H1 (cell line): Measurements from ENCODE around the gene TSPEAR. TPM values are rescaled to one million over a fixed set of nuclear protein-coding genes. Genes with fewer than 3 reads are reported as not detected.

Source experiments
- CTCF ChIA-PET: fragments of 300-600 bp; sonication (Branson Sonifier 250); formaldehyde crosslinking; loops from one replicate; lab custom pipeline; 2021; ENCODE audit not compliant: partially characterized antibody; lab: Charles Lee
- POLR2A ChIA-PET: fragments of 300-600 bp; sonication (Branson Sonifier 250); formaldehyde crosslinking; loops from one replicate; lab custom pipeline; 2021; ENCODE audit warnings: inconsistent platforms; ENCODE audit not compliant: partially characterized antibody; lab: Charles Lee
- DNase-seq, 2 experiments: peaks; one replicate each; pipeline versions ENCODE4 v3.0.0 to v3.0.0-alpha.2; 2010 to 2022; ENCODE audit warnings: low spot score in 2 of 2, low read depth in 1 of 2, mixed read lengths in 1 of 2
- FAIRE-seq: peaks from 2 replicates; lab custom pipeline; 2011; peaks lifted over from hg19 to GRCh38; lab: Jason Lieb, UNC
- H2AFZ ChIP-seq: 2 replicates; pipeline ENCODE4 v1.8.1; 2012; ENCODE audit warnings: low read length, inconsistent platforms
- H2AK5ac ChIP-seq: 2 replicates; pipeline ENCODE4 v1.6.1; 2013; ENCODE audit warnings: low read depth, low read length
- H2BK120ac ChIP-seq: replicated peaks from 2 replicates; pipeline ENCODE3; 2013; ENCODE audit warnings: low read depth, low read length, inconsistent platforms
- H2BK12ac ChIP-seq: 2 replicates; pipeline ENCODE4 v1.6.1; 2013; ENCODE audit warnings: low read depth, low read length
- H2BK15ac ChIP-seq: 2 replicates; pipeline ENCODE4 v1.6.1; 2013; ENCODE audit warnings: low read length
- H2BK20ac ChIP-seq: 2 replicates; pipeline ENCODE4 v1.6.1; 2013; ENCODE audit warnings: low read length
- H2BK5ac ChIP-seq: 2 replicates; pipeline ENCODE4 v1.6.1; 2013; ENCODE audit warnings: low read depth, low read length
- H3K14ac ChIP-seq: 2 replicates; pipeline ENCODE4 v1.6.1; 2013; ENCODE audit warnings: inconsistent platforms; ENCODE audit not compliant: insufficient read length
- H3K18ac ChIP-seq: 2 replicates; pipeline ENCODE4 v1.6.1; 2013; ENCODE audit warnings: low read length; ENCODE audit errors: extremely low read depth
- H3K23ac ChIP-seq: 2 replicates; pipeline ENCODE4 v1.6.1; 2013; ENCODE audit warnings: inconsistent platforms; ENCODE audit not compliant: insufficient read length
- H3K23me2 ChIP-seq: 2 replicates; pipeline ENCODE4 v1.6.1; 2013; ENCODE audit warnings: low read depth, low read length
- H3K27ac ChIP-seq: 2 replicates; pipeline ENCODE4 v1.6.1; 2011; ENCODE audit warnings: low read depth, low read length, inconsistent platforms
- H3K27me3 ChIP-seq, 4 experiments: replicated peaks in 1 of 4; 1 replicate in 1 of 4; 2 replicates in 3 of 4; pipeline versions ENCODE4 v1.6.1 to v1.8.1; 2011 to 2013; ENCODE audit warnings: low read length in 3 of 4, mild to moderate bottlenecking in 3 of 4, inconsistent platforms in 2 of 4, mixed read lengths in 2 of 4, moderate library complexity in 1 of 4; ENCODE audit not compliant: control insufficient read depth in 3 of 4, insufficient read depth in 3 of 4; ENCODE audit errors: extremely low read depth in 1 of 4
- H3K36me3 ChIP-seq, 4 experiments: 2 replicates each; pipeline versions ENCODE4 v1.6.1 to v1.8.1; 2011 to 2013; ENCODE audit warnings: mild to moderate bottlenecking in 4 of 4, low read length in 3 of 4, moderate library complexity in 2 of 4, control low read depth in 1 of 4, inconsistent platforms in 1 of 4; ENCODE audit not compliant: insufficient read depth in 4 of 4, control insufficient read depth in 2 of 4
- H3K4ac ChIP-seq: replicated peaks from 2 replicates; pipeline ENCODE3; 2013; ENCODE audit warnings: low read length, low read depth, mixed read lengths, inconsistent platforms; ENCODE audit not compliant: insufficient read length
- H3K4me1 ChIP-seq, 4 experiments: replicated peaks in 1 of 4; 1 replicate in 1 of 4; 2 replicates in 3 of 4; pipeline versions ENCODE4 v1.6.1 to v1.8.1; 2011 to 2013; ENCODE audit warnings: low read length in 3 of 4, inconsistent platforms in 2 of 4, mixed read lengths in 1 of 4; ENCODE audit not compliant: insufficient read depth in 4 of 4, control insufficient read depth in 3 of 4
- H3K4me2 ChIP-seq, 2 experiments: 2 replicates each; pipeline versions ENCODE4 v1.6.1 to v1.8.1; 2011 to 2013; ENCODE audit warnings: low read depth in 2 of 2, low read length in 2 of 2, control low read depth in 1 of 2, inconsistent platforms in 1 of 2, mild to moderate bottlenecking in 1 of 2; ENCODE audit not compliant: insufficient read depth in 1 of 2
- H3K4me3 ChIP-seq, 4 experiments: fragments of 200-600, 300-600 bp in 1 of 4; sonication (generic), shearing (Covaris generic), sonication (Bioruptor Twin) in 1 of 4; 2 replicates each; pipeline versions ENCODE4 v1.5.1 to v1.8.1; 2011 to 2016; ENCODE audit warnings: low read length in 4 of 4, low read depth in 3 of 4, control low read depth in 2 of 4, inconsistent platforms in 2 of 4, mild to moderate bottlenecking in 2 of 4, mixed read lengths in 1 of 4, moderate library complexity in 1 of 4; ENCODE audit not compliant: insufficient read depth in 2 of 4; ENCODE audit errors: extremely low read depth in 1 of 4
- H3K56ac ChIP-seq: replicated peaks from 2 replicates; pipeline ENCODE3; 2013; ENCODE audit warnings: low read depth, mild to moderate bottlenecking, mixed read lengths, low read length, inconsistent platforms; ENCODE audit not compliant: insufficient read length
- H3K79me1 ChIP-seq: 2 replicates; pipeline ENCODE4 v1.6.1; 2013; ENCODE audit warnings: low read depth, low read length, control low read depth
- H3K79me2 ChIP-seq, 2 experiments: 2 replicates each; pipeline versions ENCODE4 v1.6.1 to v1.8.1; 2012 to 2013; ENCODE audit warnings: low read length in 2 of 2, mild to moderate bottlenecking in 2 of 2, inconsistent platforms in 1 of 2; ENCODE audit not compliant: insufficient read depth in 2 of 2, control insufficient read depth in 1 of 2
- H3K9ac ChIP-seq, 4 experiments: replicated peaks in 1 of 4; 1 replicate in 1 of 4; 2 replicates in 3 of 4; pipeline versions ENCODE4 v1.6.1 to v1.8.1; 2011 to 2013; ENCODE audit warnings: low read depth in 3 of 4, low read length in 3 of 4, control low read depth in 2 of 4, mild to moderate bottlenecking in 2 of 4, moderate library complexity in 2 of 4, inconsistent platforms in 1 of 4; ENCODE audit errors: extremely low read depth in 1 of 4
- H3K9me3 ChIP-seq, 2 experiments: 2 replicates each; pipeline versions ENCODE4 v1.6.1 to v1.8.1; 2012 to 2013; ENCODE audit warnings: mild to moderate bottlenecking in 2 of 2, moderate library complexity in 2 of 2, control low read depth in 1 of 2, inconsistent platforms in 1 of 2, low read depth in 1 of 2, low read length in 1 of 2, mixed read lengths in 1 of 2; ENCODE audit not compliant: insufficient read depth in 2 of 2
- H4K20me1 ChIP-seq, 2 experiments: replicated peaks in 1 of 2; 2 replicates each; pipeline versions ENCODE3 to v1.8.1; 2011 to 2013; ENCODE audit warnings: inconsistent platforms in 2 of 2, low read length in 2 of 2, mild to moderate bottlenecking in 1 of 2; ENCODE audit not compliant: insufficient read depth in 2 of 2, control insufficient read depth in 1 of 2
- H4K5ac ChIP-seq: 2 replicates; pipeline ENCODE4 v1.6.1; 2013; ENCODE audit warnings: low read length, low read depth, mixed read lengths, inconsistent platforms; ENCODE audit not compliant: insufficient read length
- H4K8ac ChIP-seq: 2 replicates; pipeline ENCODE4 v1.8.0; 2013; ENCODE audit warnings: mild to moderate bottlenecking, moderate library complexity, low read length, inconsistent platforms; ENCODE audit not compliant: insufficient read depth; ENCODE audit errors: extremely low read depth
- H4K91ac ChIP-seq: replicated peaks from 2 replicates; pipeline ENCODE3; 2013; ENCODE audit warnings: low read length, mixed read lengths, inconsistent platforms; ENCODE audit not compliant: insufficient read length
- WGBS, 2 experiments: shearing (Covaris generic) in 1 of 2; methylation state at CpG; one replicate each; pipeline versions ENCODE4 v1.1.6 to v1.1.7; 2013 to 2015; ENCODE audit warnings: low lambda C conversion rate in 2 of 2, mixed read lengths in 2 of 2, inconsistent platforms in 1 of 2, low coverage in 1 of 2, missing lambda C conversion rate in 1 of 2; ENCODE audit not compliant: insufficient replicate concordance in 2 of 2, insufficient coverage in 1 of 2, insufficient read length in 1 of 2; ENCODE audit errors: extremely low coverage in 1 of 2, missing lambda C conversion rate in 1 of 2; 5-methylcytosine and 5-hydroxymethylcytosine counted together
- polyA plus RNA-seq, 7 experiments: library from polyadenylated mRNA; depleted of rRNA in 3 of 7; stranded (reverse) in 5 of 7; unstranded in 2 of 7; fragments of >200 nt in 5 of 7; fragments of 200-250 nt in 2 of 7; gene quantifications; 1 replicate in 5 of 7; 2 replicates in 1 of 7; 4 replicates in 1 of 7; pipeline versions ENCODE4 v1.2.1 to v1.2.3, GENCODE V29; 2011 to 2013; ENCODE audit warnings: missing spikeins in 2 of 7, mixed read lengths in 2 of 7
- total RNA-seq: library from RNA; stranded (reverse); fragmentation: NEBNext Ultra II Directional; extraction: Animal tissue kit (Norgen Biotek cat#: 25700); gene quantifications from 2 replicates; pipeline ENCODE4 v1.2.1, GENCODE V29; 2021

Gene TSPEAR
- total and polyA plus RNA-seq, 2 of the 8 experiments (the other 6 are each of a cell fraction or from before 2014, with no cell fraction given), result 0.58 to 0.89 TPM

- POLR2A ChIA-PET, result no interaction called here
- H4K20me1 ChIP-seq, result no peaks in the 10 kb centered on the region
- no peak overlapping the region for H2BK5ac ChIP-seq
- no peaks in the 10 kb centered on the region for H3K79me1 ChIP-seq
- no peak overlapping the region for H3K23ac ChIP-seq
- no peak overlapping the region for H4K8ac ChIP-seq
- FAIRE-seq (no peak), DNase-seq (no peak)
- no peak overlapping the region for H2BK120ac ChIP-seq
- no peak overlapping the region for H2BK15ac ChIP-seq
- no peak overlapping the region for H2BK20ac ChIP-seq
- H3K36me3 ChIP-seq, result no peaks in the 10 kb centered on the region; a peak in 1 of 8 replicates
- no peak overlapping the region for H2AFZ ChIP-seq
- no peak overlapping the region for H3K9ac ChIP-seq
- H3K27ac ChIP-seq, result no peak overlapping the region
- H3K4ac ChIP-seq, result no peak overlapping the region
- H3K79me2 ChIP-seq, result no peaks in the 10 kb centered on the region
- peaks cover 0 to 3% of the 10 kb centered on the region in 2 experiments; a peak in 1 of 4 replicates for H3K9me3 ChIP-seq
- H3K18ac ChIP-seq, result no peak overlapping the region
- H3K4me1 ChIP-seq, result no peaks in the 10 kb centered on the region
- no peak overlapping the region for H4K5ac ChIP-seq
- no peaks in the 10 kb centered on the region for H3K27me3 ChIP-seq
- no peak overlapping the region for H2AK5ac ChIP-seq
- no peaks in the 10 kb centered on the region for H3K23me2 ChIP-seq
- no peak overlapping the region for H3K56ac ChIP-seq
- no peak overlapping the region for H4K91ac ChIP-seq
- no peak overlapping the region for H3K4me2 ChIP-seq
- H2BK12ac ChIP-seq, result no peak overlapping the region
- no peak overlapping the region for H3K14ac ChIP-seq
- CTCF ChIA-PET, result no interaction called here
- no peak overlapping the region for H3K4me3 ChIP-seq
- WGBS, 2 experiments, result 86% methylated on average over 3 of the region's 3 CpGs; no CpG with 5 or more reads in 1 of the 2 experiments
These were observed 125.5 kb downstream of the TSPEAR start for GRCh38 chr21:44585892-44586291.
